GM12872 (cell line): ENCODE data around the gene CARD19.

Source experiments
- CTCF ChIP-seq: IDR thresholded peaks from 3 replicates; pipeline ENCODE4 v1.5.1; 2011; ENCODE audit warnings: low read depth, mild to moderate bottlenecking, low read length, moderate library complexity; ENCODE audit not compliant: insufficient read depth

Gene CARD19

GRCh38 chr9:93138171-93138764 lies 42.3 kb downstream of the CARD19 start:
- TF ChIP-seq CTCF = no peak

- TF ChIP-seq CTCF = no peak
These were observed 43.6 kb downstream of the CARD19 start for GRCh38 chr9:93139365-93140182.

- TF ChIP-seq CTCF = no peak
These were observed 45.9 kb downstream of the CARD19 start for GRCh38 chr9:93141771-93142483.

- TF ChIP-seq CTCF = no peak
These were observed 48.0 kb downstream of the CARD19 start for GRCh38 chr9:93143830-93144530.

GRCh38 chr9:93147632-93148031 lies 51.6 kb downstream of the CARD19 start:
- no peak for TF ChIP-seq CTCF

GRCh38 chr9:93148721-93149120 lies 52.7 kb downstream of the CARD19 start:
- TF ChIP-seq CTCF = no peak

- TF ChIP-seq CTCF = no peak
These were observed 53.3 kb downstream of the CARD19 start for GRCh38 chr9:93149361-93149760.
